Mucosa of stomach (tissue), 1 donor: ENCODE data around the gene ERVH48-1.
A peak's percentile ranks its signal among the peaks of the same experiment; 100 is the strongest.
"Not testable (repeated sequence)": the region's sequence is repeated elsewhere in the genome, so short reads cannot be mapped to it uniquely, and the experiment has no call there.

Experiments
- H3K27me3 ChIP-seq: one replicate; pipeline ENCODE4 v1.7.0; 2013; ENCODE audit warnings: mild to moderate bottlenecking, low read length; ENCODE audit not compliant: control insufficient read depth, insufficient read depth
- H3K36me3 ChIP-seq: one replicate; pipeline ENCODE4 v1.7.0; 2013; ENCODE audit warnings: low read length; ENCODE audit not compliant: control insufficient read depth, insufficient read depth
- H3K4me1 ChIP-seq: one replicate; pipeline ENCODE4 v1.7.0; 2013; ENCODE audit warnings: mild to moderate bottlenecking, low read length; ENCODE audit not compliant: control insufficient read depth, insufficient read depth
- H3K4me3 ChIP-seq: one replicate; pipeline ENCODE4 v1.7.0; 2013; ENCODE audit warnings: low read length
- H3K9ac ChIP-seq: one replicate; pipeline ENCODE4 v1.7.0; 2013; ENCODE audit warnings: mild to moderate bottlenecking, low read length, moderate library complexity
- H3K9me3 ChIP-seq: one replicate; pipeline ENCODE4 v1.7.0; 2013; ENCODE audit warnings: mild to moderate bottlenecking, low read length, moderate library complexity; ENCODE audit not compliant: control insufficient read depth
- donor health status: Pancreatic carcinoma.

Gene ERVH48-1

DNA sequence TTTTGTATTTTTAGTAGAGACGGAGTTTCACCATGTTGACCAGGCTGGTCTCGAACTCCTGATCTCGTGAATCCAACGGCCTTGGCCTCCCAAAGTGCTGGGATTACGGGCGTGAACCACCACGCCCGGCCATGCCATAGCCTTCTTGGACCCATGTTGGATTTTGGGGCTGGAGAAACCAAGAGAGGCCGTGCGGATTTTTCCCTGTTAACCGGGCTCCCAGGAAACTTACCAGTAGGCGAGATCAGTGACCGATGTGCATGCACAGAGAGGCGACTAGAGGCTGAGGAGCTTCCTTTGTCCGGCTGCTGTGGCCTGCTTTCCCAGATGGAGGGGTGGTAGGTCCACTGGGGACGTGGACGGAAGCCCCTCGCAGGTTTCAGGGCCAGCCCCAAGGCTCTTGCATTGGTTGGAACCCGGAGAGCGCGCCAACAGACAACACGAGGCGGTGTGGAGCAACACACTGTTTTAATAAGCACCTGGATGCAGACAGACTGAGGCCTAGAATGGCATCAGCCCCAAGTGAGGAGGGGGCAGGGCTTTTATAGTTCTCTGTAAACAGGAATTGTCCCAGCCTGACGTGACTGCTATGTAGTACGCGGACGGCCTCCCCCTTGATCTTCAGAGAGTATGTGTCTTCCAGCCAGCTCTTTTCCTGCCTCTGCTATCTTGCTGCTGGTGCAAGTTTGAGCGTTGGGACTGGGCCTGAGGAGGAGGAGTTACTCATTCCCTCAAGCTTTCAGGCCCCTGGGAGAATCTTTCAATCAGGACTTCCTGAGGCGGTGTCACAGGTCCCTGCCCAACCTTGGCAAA is at the start of gene ERVH48-1:
Gene ERVH48-1, minus strand, starts transcription at position 517 of the 813 bp plus-strand sequence. CDS start 6,624 bp downstream, outside the sequence.
- Histone ChIP-seq H3K4me1 (peaks cover 7% of the 10 kb centered on the region), H3K36me3 (no peaks in the 10 kb centered on the region), H3K27me3 (no peaks in the 10 kb centered on the region), H3K9me3 (no peaks in the 10 kb centered on the region), H3K9ac (no peak within 1 kb of the TSS), H3K4me3 (no peak within 1 kb of the TSS)

DNA sequence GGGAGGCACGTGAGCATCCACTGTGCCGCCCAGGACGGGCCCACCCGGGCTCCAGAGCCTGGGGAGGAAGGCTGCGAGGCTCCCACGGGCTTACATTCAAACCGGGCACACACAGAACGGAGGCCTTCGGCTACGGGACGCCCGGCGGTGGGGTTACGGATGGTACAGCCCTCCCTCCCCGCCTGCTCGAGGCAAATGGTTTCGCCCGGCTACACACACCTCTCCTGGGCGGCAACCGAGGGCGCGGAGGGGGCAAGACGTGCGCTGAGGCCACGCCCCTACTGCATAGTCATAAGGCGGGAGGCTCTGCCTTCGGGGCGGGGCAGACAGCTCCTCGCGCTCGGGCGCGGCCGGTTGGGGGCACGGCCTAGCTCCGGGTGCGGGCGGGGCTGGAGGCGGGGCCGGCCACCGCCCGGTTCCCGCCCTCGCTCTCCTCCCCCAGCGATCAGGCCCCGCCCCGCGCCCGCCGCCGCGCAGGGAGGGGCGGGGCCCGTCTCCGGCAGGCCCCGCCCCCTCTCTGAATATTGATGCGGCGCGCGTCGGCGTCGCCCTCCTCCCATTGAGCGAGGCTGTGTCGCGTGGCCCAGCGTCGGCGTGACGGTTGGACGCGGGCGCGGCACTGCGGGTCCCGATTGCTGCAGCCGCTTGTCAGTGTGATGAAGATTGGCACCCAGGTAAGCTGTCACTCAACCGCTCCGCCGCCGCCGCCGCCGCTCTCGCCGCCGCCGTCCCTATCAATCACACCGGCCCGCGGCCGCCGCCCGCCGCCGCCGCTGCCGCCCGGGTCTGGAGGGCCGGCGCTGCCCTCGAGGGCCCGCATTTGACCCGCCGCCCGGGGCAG is 48.8 kb upstream of the ERVH48-1 start, which contains the start of gene PKNOX1:
Gene PKNOX1, plus strand, starts transcription at position 572 of the 841 bp plus-strand sequence. CDS start 29,820 bp downstream, outside the sequence.
- Histone ChIP-seq H3K27me3 (no peaks in the 10 kb centered on the region), H3K36me3 (no peaks in the 10 kb centered on the region), H3K4me3 (peak within 1 kb of the TSS; percentile 45), H3K9me3 (no peaks in the 10 kb centered on the region), H3K4me1 (peaks cover 30% of the 10 kb centered on the region), H3K9ac (peak within 1 kb of the TSS; percentile 84)

DNA sequence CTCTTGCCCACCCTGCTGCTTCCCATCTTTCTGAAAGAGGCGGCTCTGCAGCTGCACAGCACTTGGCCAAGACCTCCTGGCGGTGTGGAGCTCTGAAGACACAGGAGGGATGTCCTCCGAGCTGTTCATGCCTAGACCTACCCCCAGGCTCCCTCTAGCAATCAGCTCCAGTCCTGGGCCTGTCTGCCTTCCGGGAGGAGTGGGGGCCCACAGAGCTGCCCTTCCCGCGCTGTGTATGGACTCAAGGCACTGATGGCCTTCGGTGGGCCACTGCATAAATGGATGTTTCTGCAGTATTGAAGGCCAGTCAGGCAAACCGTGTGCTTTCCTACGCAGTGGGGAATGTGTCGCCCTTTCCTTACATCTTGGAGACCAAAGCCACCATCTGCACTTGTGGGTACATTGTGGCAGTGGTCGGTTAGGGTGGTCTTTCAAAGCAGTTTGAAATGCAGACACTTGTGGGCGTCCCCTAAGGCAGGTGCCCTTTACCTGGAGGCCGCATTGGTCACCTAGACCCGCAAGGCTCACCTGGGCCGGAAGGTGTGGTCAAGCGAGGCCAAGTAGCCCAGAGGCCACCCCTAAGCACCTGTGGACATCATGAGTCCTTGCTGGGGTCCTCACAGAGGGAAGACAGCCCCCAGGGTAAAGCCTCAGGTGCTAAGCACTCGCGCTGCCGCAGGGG is 48.0 kb upstream of the ERVH48-1 start:
- no peaks in the 10 kb centered on the region for H3K9me3 ChIP-seq
- H3K27me3 ChIP-seq = no peaks in the 10 kb centered on the region
- H3K4me3 ChIP-seq = peak overlapping the region; percentile 45
- H3K9ac ChIP-seq = peak overlapping the region; percentile 81
- H3K4me1 ChIP-seq = peaks cover 30% of the 10 kb centered on the region
- H3K36me3 ChIP-seq = no peaks in the 10 kb centered on the region

DNA sequence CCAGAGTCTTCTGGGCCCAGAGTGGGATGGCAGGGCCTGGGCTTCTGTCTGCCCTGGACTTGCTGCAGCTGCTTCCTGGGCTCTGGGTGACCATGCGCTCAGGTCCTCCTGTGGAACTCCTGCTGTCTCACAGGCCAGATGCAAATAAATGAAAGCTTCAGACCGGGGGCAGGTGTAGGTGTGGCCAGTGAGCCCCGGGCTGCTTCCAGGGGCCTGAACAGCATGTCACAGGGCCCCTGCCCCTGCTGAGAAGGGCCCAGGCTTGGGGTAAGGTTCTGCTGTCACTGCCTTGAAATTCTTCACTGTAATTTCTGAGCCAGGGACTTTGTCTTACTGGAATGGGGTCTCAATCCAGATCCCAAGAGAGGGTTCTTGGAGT is 46.5 kb upstream of the ERVH48-1 start:
- H3K4me3 ChIP-seq = no peak overlapping the region
- H3K4me1 ChIP-seq = peaks cover 30% of the 10 kb centered on the region
- no peaks in the 10 kb centered on the region for H3K36me3 ChIP-seq
- peak overlapping the region; percentile 36 for H3K9ac ChIP-seq
- H3K27me3 ChIP-seq = no peaks in the 10 kb centered on the region
- H3K9me3 ChIP-seq = no peaks in the 10 kb centered on the region

DNA sequence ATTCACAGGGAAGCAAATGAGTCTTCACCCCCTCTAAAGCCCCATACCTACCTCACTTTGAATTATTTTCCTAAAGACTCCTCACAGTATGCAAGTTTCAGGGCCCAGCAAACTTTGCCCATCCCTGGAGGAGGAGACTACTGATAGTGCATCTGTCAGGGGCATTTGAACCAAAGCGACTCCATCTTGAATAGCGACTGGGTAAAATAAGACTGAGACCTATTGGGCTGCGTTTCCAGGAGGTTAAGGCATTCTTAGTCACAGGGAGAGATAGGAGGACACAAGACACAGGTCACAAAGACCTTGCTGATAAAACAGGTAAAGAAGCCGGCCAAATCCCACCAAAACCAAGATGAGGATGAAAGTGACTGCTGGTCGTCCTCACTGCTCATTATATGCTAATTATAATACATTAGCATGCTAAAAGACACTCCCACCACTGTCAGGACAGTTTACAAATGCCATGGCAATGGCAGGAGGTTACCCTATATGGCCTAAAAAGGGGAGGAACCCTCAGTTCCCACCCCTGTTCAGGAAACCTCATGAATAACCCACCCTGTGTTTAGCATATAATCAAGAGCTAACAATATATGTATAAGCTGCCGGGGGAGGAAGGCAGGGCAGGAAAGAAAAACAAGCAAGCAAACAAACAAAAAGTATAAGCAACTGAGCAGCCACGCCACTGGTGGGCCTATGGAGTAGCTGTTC is 45.7 kb upstream of the ERVH48-1 start:
- no peaks in the 10 kb centered on the region for H3K9me3 ChIP-seq

DNA sequence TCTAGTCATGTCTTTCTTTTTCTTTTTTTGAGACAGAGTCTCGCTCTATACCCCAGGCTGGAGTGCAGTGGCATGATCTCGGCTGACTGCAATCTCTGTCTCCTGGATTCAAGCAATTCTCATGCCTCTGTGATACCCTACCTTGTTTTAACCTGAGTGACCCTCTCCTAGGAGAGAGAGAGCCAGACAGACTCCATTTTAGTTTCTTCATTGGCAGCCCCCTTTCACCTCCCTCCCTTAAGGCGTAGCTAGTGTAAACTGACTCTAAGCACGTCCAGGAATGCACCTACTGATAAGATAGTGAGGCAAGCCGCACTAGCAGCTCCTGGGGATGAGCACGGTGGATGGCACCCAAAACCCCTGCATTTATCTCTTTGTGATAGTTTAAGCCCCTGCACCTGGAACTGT is 43.8 kb upstream of the ERVH48-1 start:
- Histone ChIP-seq H3K36me3 (no peaks in the 10 kb centered on the region), H3K4me3 (no peak overlapping the region), H3K9me3 (no peaks in the 10 kb centered on the region), H3K9ac (no peak overlapping the region), H3K27me3 (no peaks in the 10 kb centered on the region), H3K4me1 (peaks cover 30% of the 10 kb centered on the region)

More for the DNA sequence above, 45.7 kb upstream of the ERVH48-1 start:
- Histone ChIP-seq H3K4me1 (peaks cover 30% of the 10 kb centered on the region), H3K36me3 (no peaks in the 10 kb centered on the region), H3K27me3 (no peaks in the 10 kb centered on the region), H3K4me3 (no peak overlapping the region), H3K9ac (no peak overlapping the region)

DNA sequence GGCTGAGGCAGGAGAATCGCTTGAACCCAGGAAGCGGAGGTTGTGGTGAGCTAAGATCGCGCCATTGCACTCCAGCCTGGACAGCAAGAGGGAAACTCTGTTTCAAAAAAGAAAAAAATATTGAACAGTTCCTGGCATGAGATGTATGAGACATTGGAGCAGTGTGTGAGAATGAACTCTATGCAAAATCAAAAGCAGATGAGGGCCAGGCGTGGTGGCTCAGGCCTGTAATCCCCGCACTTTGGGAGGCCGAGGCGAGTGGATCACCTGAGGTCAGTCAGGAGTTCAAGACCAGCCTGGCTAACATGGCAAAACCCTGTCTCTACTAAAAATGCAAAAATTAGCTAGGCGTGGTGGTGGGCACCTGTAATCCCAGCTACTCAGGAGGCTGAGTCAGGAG is 42.2 kb upstream of the ERVH48-1 start:
- H3K4me3 ChIP-seq, H3K9me3 ChIP-seq, H3K9ac ChIP-seq, H3K27me3 ChIP-seq, H3K36me3 ChIP-seq: not testable (repeated sequence)
- H3K4me1 ChIP-seq = peaks cover 17% of the 10 kb centered on the region

DNA sequence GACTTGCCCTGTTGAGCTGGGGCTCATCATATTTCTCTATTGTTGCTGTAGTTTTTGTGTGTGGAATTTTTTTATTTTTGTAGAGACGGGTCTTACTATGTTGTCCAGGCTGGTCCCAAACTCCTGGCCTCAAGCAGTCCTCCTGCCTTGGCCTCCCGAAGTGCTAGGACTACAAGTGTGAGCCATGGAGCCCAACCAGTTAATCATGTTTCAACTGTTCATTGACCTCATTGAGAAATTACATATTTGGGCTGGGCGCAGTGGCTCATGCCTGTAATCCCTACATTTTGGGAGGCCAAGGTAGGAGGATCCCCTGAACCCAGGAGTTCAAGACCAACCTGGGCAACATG is 39.8 kb upstream of the ERVH48-1 start:
- no peak overlapping the region for H3K9ac ChIP-seq
- no peak overlapping the region for H3K4me3 ChIP-seq
- H3K9me3 ChIP-seq = no peaks in the 10 kb centered on the region
- H3K27me3 ChIP-seq = no peaks in the 10 kb centered on the region
- no peaks in the 10 kb centered on the region for H3K4me1 ChIP-seq
- no peaks in the 10 kb centered on the region for H3K36me3 ChIP-seq

DNA sequence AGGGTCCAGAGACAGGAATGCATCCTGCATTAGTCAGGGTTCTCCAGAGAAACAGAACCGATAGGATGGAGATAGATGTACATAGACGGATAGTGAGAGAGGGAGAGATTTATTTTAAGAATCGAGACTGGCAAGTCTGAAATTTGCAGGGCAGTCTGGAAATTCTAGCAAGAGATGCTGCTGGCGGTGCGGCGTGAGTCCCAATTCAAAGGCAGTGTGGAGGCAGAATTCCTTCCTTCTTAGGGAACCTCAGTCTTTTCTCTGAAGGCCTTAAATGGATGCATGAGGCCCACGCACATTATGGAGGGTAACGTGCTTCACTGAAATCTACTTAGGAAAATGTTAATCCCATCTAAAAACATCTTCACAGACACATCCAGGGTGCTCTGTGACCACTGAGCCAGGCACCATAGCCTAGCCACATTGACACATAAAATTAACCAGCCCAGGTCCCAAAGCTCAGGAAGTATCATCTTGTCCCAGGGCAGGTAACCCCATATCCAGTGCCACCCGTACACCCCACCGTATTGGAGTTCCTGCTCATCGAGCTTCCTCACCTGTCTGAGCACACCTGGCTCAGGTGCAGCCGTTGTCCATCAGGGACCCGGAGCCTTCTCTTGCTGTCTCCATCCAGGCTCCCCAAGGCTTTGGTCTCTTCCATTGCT is 39.2 kb upstream of the ERVH48-1 start:
- Histone ChIP-seq H3K4me3 (no peak overlapping the region), H3K36me3 (no peaks in the 10 kb centered on the region), H3K9ac (no peak overlapping the region), H3K27me3 (no peaks in the 10 kb centered on the region), H3K9me3 (no peaks in the 10 kb centered on the region), H3K4me1 (no peaks in the 10 kb centered on the region)

DNA sequence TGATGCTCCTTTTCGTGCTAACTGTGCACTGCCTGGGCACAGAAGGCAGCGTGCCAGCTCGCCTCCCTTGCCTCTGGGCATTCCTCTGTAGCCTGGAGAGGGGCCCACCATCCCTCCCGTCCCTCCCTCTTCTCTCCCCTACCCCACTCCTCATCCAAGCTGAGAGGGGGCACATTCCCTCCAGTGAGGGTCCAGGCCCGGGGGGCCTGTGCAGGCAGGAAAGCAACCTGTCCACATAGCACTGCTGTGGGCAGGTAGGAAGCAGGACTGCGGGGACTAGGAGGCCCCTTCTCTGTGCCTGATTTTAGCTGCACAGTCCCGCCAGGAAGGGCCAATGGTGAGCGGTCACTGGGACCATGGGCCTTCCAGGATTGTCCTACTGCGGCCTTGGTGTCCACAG is 38.7 kb upstream of the ERVH48-1 start:
- Histone ChIP-seq H3K9ac (no peak overlapping the region), H3K27me3 (no peaks in the 10 kb centered on the region), H3K9me3 (no peaks in the 10 kb centered on the region)

DNA sequence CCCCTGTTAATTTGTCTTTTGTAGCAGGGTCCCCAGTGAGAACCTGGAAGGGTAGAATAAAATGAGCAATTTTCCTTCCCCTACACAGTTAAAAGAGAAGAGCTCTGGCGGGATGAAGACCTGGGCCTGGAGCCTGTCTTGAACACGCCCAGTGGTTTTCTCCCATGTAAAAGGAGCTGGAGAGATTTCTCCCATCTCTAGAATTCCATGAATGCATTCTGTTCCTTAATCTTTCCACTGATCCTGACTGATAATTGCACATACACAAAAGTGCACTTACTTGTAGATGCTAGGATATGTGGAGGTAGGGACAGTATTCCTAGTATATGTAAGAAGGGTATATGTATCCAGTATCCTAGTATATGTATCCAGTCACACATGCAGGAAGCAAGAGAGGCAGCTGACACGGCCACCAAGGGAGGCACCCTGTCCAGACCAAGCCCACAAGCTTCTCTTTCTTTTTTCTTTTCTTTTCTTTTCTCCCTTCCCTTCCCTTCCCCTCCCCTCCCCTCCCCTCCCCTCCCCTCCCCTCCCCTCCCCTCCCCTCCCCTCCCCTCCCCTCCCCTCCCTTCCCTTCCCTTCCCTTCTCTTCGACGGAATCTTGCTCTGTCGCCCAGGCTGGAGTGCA is 37.1 kb upstream of the ERVH48-1 start:
- Histone ChIP-seq H3K9me3 (no peaks in the 10 kb centered on the region), H3K9ac (no peak overlapping the region), H3K36me3 (no peaks in the 10 kb centered on the region), H3K4me1 (no peaks in the 10 kb centered on the region), H3K4me3 (no peak overlapping the region), H3K27me3 (no peaks in the 10 kb centered on the region)

More for the DNA sequence above, 38.7 kb upstream of the ERVH48-1 start:
- Histone ChIP-seq H3K36me3 (no peaks in the 10 kb centered on the region), H3K4me1 (no peaks in the 10 kb centered on the region), H3K4me3 (no peak overlapping the region)
